Pons (tissue), 1 donor: ENCODE measurements around the gene UNCX.
"Not testable (repeated sequence)": the region's sequence is repeated elsewhere in the genome, so short reads cannot be mapped to it uniquely, and the experiment has no call there.

Experiments used
- DNase-seq: peaks from one replicate; pipeline ENCODE4 v3.0.0-alpha.2; 2016; ENCODE audit warnings: low spot score

Gene UNCX

GRCh38 chr7:1232623-1233332, at the start of gene UNCX:
Gene UNCX (plus strand): TSS chr7:1232872. CDS start chr7:1233018, 146 bp downstream.
- no peak for DNase-seq

GRCh38 chr7:1187127-1187526, 45.5 kb upstream of the UNCX start:
- no peak for DNase-seq

- DNase-seq: no peak
Observed at GRCh38 chr7:1188720-1189294, 43.9 kb upstream of the UNCX start.

GRCh38 chr7:1189986-1190772, 42.5 kb upstream of the UNCX start:
- DNase-seq: no peak

- DNase-seq: no peak
Observed at GRCh38 chr7:1192171-1192676, 40.4 kb upstream of the UNCX start.

GRCh38 chr7:1193593-1194424, 38.9 kb upstream of the UNCX start:
- peak; percentile 32 for DNase-seq

GRCh38 chr7:1196441-1196840, 36.2 kb upstream of the UNCX start:
- not testable (repeated sequence) for DNase-seq

GRCh38 chr7:1196950-1197349, 35.7 kb upstream of the UNCX start:
- DNase-seq: no peak

GRCh38 chr7:1197997-1198625, 34.6 kb upstream of the UNCX start:
- DNase-seq: no peak

GRCh38 chr7:1200045-1200444, 32.6 kb upstream of the UNCX start:
- DNase-seq: no peak

- no peak for DNase-seq
Observed at GRCh38 chr7:1201916-1202315, 30.8 kb upstream of the UNCX start.

- not testable (repeated sequence) for DNase-seq
Observed at GRCh38 chr7:1202914-1203313, 29.8 kb upstream of the UNCX start.

- DNase-seq: no peak
Observed at GRCh38 chr7:1204460-1205140, 28.1 kb upstream of the UNCX start.

- DNase-seq: not testable (repeated sequence)
Observed at GRCh38 chr7:1205742-1206141, 26.9 kb upstream of the UNCX start.

- no peak for DNase-seq
Observed at GRCh38 chr7:1209097-1209496, 23.6 kb upstream of the UNCX start.

- DNase-seq: no peak
Observed at GRCh38 chr7:1210321-1210978, 22.2 kb upstream of the UNCX start.

GRCh38 chr7:1210979-1211608, 21.6 kb upstream of the UNCX start:
- DNase-seq: no peak

- DNase-seq: no peak
Observed at GRCh38 chr7:1211611-1212010, 21.1 kb upstream of the UNCX start.

GRCh38 chr7:1212025-1212424, 20.6 kb upstream of the UNCX start:
- not testable (repeated sequence) for DNase-seq

- no peak for DNase-seq
Observed at GRCh38 chr7:1214516-1214915, 18.2 kb upstream of the UNCX start.
